Pons (tissue), 1 donor: Measurements from ENCODE around the gene ASB7.
"Not testable (repeated sequence)": the region's sequence is repeated elsewhere in the genome, so short reads cannot be mapped to it uniquely, and the experiment has no call there.

Experiments used
- DNase-seq: peaks from one replicate; pipeline ENCODE4 v3.0.0-alpha.2; 2016; ENCODE audit warnings: low spot score

Gene ASB7

GRCh38 chr15:100602064-100602822 lies at the start of gene ASB7, which contains the start of gene LINS1:
TSS of gene ASB7 (plus strand) at chr15:100602589. CDS start at chr15:100612217, 9,628 bp downstream.
TSS of gene LINS1 (minus strand) at chr15:100602184. CDS start at chr15:100580842, 21,342 bp downstream.
- DNase-seq: peak; percentile 100

GRCh38 chr15:100553468-100553867 lies 48.9 kb upstream of the ASB7 start:
- DNase-seq: no peak

GRCh38 chr15:100558771-100559254 lies 43.6 kb upstream of the ASB7 start:
- no peak for DNase-seq

GRCh38 chr15:100559330-100559729 lies 43.1 kb upstream of the ASB7 start:
- DNase-seq: no peak

- no peak for DNase-seq
Measured at GRCh38 chr15:100560323-100560722, 42.1 kb upstream of the ASB7 start.

- DNase-seq: no peak
Measured at GRCh38 chr15:100565591-100565990, 36.8 kb upstream of the ASB7 start.

GRCh38 chr15:100566850-100567628 lies 35.4 kb upstream of the ASB7 start:
- no peak for DNase-seq

GRCh38 chr15:100569391-100569790 lies 33.0 kb upstream of the ASB7 start:
- no peak for DNase-seq

- no peak for DNase-seq
Measured at GRCh38 chr15:100570275-100570674, 32.1 kb upstream of the ASB7 start.

- DNase-seq: no peak
Measured at GRCh38 chr15:100570735-100571313, 31.6 kb upstream of the ASB7 start.

- DNase-seq: no peak
Measured at GRCh38 chr15:100571592-100572167, 30.7 kb upstream of the ASB7 start.

- peak; percentile 24 for DNase-seq
Measured at GRCh38 chr15:100572362-100572983, 29.9 kb upstream of the ASB7 start.

GRCh38 chr15:100573526-100573925 lies 28.9 kb upstream of the ASB7 start:
- no peak for DNase-seq

GRCh38 chr15:100580414-100580813 lies 22.0 kb upstream of the ASB7 start:
- no peak for DNase-seq

GRCh38 chr15:100588638-100589242 lies 13.6 kb upstream of the ASB7 start:
- DNase-seq: no peak

GRCh38 chr15:100591163-100591562 lies 11.2 kb upstream of the ASB7 start:
- not testable (repeated sequence) for DNase-seq

GRCh38 chr15:100591835-100592234 lies 10.6 kb upstream of the ASB7 start:
- DNase-seq: no peak

GRCh38 chr15:100592898-100593297 lies 9.5 kb upstream of the ASB7 start:
- DNase-seq: no peak

- no peak for DNase-seq
Measured at GRCh38 chr15:100593431-100593830, 9.0 kb upstream of the ASB7 start.

- no peak for DNase-seq
Measured at GRCh38 chr15:100595964-100596363, 6.4 kb upstream of the ASB7 start.

GRCh38 chr15:100596792-100597191 lies 5.6 kb upstream of the ASB7 start:
- DNase-seq: no peak
